ENCODE data around the gene JARID2. TPM values are rescaled to one million over a fixed set of nuclear protein-coding genes. Genes with fewer than 3 reads are reported as not detected.

The JARID2 gene
- total RNA-seq, 1 experiment from 2014 or later: 180 TPM

DNA sequence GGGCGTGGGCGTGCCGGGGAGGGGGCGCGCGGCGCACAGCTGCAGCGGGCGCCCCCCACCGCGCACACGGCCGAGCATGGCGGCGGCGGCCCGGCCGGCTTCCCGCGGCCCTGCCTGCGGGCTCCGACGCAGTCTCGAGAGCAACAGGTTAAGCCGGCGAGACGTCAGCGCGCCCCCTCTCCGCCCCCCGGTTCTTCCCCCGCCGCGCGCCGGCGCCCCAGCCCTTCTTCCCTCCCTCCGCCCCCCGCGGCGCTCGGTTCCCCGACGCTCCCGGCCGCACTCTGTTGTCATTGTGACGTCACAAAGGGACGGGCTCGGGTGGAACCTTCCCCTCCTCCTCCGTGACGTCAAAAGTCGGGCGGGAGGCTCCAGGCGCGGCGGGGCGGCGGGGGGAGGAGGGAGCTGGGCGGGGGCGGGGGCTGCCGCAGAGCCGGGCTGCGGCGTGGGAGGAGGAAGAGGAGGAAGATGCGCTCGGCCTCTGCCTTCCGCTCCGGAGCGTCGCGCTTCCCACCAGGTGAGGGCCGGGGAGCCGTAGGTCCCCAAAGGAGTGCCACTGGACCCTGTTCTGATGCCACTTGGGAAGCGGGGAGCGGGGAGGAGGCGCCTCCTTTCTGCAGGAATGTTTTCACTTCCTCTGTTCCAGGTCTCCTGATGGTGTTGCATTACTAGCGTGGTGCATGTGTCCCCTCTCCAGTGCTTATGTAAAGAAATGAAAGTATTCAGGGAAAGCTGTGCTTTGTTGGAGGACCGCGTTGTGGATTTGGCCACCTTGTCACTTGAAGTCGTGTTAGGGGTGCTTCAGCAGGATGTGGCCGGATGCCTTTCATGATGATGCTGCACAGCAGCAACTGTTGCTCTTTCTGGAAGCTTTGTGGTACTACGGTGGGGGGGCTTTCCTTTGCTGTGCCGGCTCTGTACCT lies 2.8 kb downstream of the JARID2 start (continued):
- no peak for TF ChIP-seq MLX (CRISPR knock-in tag; IDR thresholded peaks at IDR 0.05)
- TF ChIP-seq PRRX2 (CRISPR knock-in tag; IDR thresholded peaks at IDR 0.05): no peak
- TF ChIP-seq NR1H2 (CRISPR knock-in tag; IDR thresholded peaks at IDR 0.05): no peak
- no peak for TF ChIP-seq FOXJ3 (CRISPR knock-in tag; IDR thresholded peaks at IDR 0.05; ENCODE audit: borderline replicate concordance)
- peak; percentile 89; the same call in 1 of the 2 replicates for TF ChIP-seq CREM (CRISPR knock-in tag; IDR thresholded peaks at IDR 0.05)
- peak; percentile 37; the same call in 1 of the 2 replicates for TF ChIP-seq ZNF423 (CRISPR knock-in tag; IDR thresholded peaks at IDR 0.05)
- TF ChIP-seq ZBTB21 (CRISPR knock-in tag; IDR thresholded peaks at IDR 0.05; ENCODE audit: borderline replicate concordance): peak; percentile 99
- peak; percentile 69; the same call in 1 of the 2 replicates for TF ChIP-seq SP1 (CRISPR knock-in tag; conservative IDR thresholded peaks at IDR 0.05)
- TF ChIP-seq ETV6 (CRISPR knock-in tag; IDR thresholded peaks at IDR 0.05): 0 out of 2 replicates have a peak, but pooled peaks have one; percentile 46
- no peak for TF ChIP-seq ATF1 (CRISPR knock-in tag; IDR thresholded peaks at IDR 0.05)
- no peak for TF ChIP-seq RORB (CRISPR knock-in tag; IDR thresholded peaks at IDR 0.05)
- no peak for TF ChIP-seq ELF4 (CRISPR knock-in tag; IDR thresholded peaks at IDR 0.05; ENCODE audit: low read depth)
- TF ChIP-seq NR2C2 (CRISPR knock-in tag; IDR thresholded peaks at IDR 0.05): no peak
- TF ChIP-seq ZNF232 (CRISPR knock-in tag; IDR thresholded peaks at IDR 0.05): 0 out of 2 replicates have a peak, but pooled peaks have one; percentile 29
- TF ChIP-seq ESRRA (CRISPR knock-in tag; IDR thresholded peaks at IDR 0.05; ENCODE audit: borderline replicate concordance): no peak
- TF ChIP-seq, protein P1, sequence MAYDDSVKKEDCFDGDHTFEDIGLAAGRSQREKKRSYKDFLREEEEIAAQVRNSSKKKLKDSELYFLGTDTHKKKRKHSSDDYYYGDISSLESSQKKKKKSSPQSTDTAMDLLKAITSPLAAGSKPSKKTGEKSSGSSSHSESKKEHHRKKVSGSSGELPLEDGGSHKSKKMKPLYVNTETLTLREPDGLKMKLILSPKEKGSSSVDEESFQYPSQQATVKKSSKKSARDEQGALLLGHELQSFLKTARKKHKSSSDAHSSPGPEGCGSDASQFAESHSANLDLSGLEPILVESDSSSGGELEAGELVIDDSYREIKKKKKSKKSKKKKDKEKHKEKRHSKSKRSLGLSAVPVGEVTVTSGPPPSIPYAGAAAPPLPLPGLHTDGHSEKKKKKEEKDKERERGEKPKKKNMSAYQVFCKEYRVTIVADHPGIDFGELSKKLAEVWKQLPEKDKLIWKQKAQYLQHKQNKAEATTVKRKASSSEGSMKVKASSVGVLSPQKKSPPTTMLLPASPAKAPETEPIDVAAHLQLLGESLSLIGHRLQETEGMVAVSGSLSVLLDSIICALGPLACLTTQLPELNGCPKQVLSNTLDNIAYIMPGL (CRISPR knock-in tag; IDR thresholded peaks at IDR 0.05): peak; percentile 27; the same call in 1 of the 2 replicates
- TF ChIP-seq CBFB (CRISPR knock-in tag; IDR thresholded peaks at IDR 0.05; ENCODE audit: low read depth): no peak
- no peak for TF ChIP-seq OVOL2 (CRISPR knock-in tag; IDR thresholded peaks at IDR 0.05; ENCODE audit: borderline replicate concordance)

DNA sequence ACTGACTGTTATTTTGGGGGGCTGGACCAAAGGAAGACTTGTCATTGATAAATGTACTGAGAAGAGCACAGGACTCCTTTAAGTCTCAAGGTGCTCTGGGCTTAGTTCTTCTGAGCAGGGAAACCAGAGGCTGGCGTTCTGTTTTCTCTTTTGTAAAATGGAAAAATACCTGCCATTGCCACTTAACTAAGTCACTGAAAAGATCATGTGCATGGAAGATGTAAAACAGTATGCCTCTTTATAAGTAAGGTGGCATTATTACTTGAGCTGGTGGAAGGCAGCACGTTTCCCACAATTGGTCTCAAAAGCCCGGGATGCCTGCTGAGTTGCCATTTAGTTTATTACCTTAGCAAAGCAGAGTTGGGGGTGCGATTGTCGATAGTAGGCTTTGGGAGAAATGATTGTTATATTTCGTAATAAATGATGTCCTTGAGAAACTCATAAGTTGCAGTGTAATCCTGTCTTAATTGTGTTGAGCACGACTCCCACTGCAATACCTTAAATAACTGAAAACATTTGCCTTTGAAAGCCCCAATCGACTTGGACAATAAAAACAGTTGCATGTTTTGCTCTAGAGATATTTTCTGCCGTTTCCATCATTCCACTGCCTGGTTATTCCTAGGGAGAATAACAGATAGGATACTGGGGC lies 3.6 kb downstream of the JARID2 start:
- peak overlapping the region; percentile 86 for H3K4me3 Mint-ChIP-seq
- H3K9me3 Mint-ChIP-seq: no peaks in the 10 kb centered on the region
- no peak for DNase-seq (ENCODE audit: low spot score)
- POLR2A ChIA-PET: interaction anchor here (0.8 kb wide), 1 partner anchor 236 kb away, joined by 3 read pairs; no protein-coding TSS in a partner anchor
- TF ChIP-seq ZNF425 (CRISPR knock-in tag; conservative IDR thresholded peaks at IDR 0.05) (no peak), KAT7 (CRISPR knock-in tag; IDR thresholded peaks at IDR 0.05; ENCODE audit: borderline replicate concordance) (no peak), AR (CRISPR knock-in tag; IDR thresholded peaks at IDR 0.05) (no peak), JAZF1 (CRISPR knock-in tag; IDR thresholded peaks at IDR 0.05) (no peak), ZNF138 (CRISPR knock-in tag; conservative IDR thresholded peaks at IDR 0.05) (no peak), FOXP1 (CRISPR knock-in tag; IDR thresholded peaks at IDR 0.05; ENCODE audit: borderline replicate concordance) (no peak)
- TF ChIP-seq, protein P2, sequence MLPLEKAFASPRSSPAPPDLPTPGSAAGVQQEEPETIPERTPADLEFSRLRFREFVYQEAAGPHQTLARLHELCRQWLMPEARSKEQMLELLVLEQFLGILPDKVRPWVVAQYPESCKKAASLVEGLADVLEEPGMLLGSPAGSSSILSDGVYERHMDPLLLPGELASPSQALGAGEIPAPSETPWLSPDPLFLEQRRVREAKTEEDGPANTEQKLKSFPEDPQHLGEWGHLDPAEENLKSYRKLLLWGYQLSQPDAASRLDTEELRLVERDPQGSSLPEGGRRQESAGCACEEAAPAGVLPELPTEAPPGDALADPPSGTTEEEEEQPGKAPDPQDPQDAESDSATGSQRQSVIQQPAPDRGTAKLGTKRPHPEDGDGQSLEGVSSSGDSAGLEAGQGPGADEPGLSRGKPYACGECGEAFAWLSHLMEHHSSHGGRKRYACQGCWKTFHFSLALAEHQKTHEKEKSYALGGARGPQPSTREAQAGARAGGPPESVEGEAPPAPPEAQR (CRISPR knock-in tag; IDR thresholded peaks at IDR 0.05): no peak
- CTCF ChIA-PET: interaction anchor here (0.5 to 1.1 kb wide), 4 partner anchors 15 to 212 kb away, joined by 3 read pairs; no protein-coding TSS in a partner anchor
- H3K36me3 Mint-ChIP-seq: peaks cover 40% of the 10 kb centered on the region
- no peaks in the 10 kb centered on the region for H3K27me3 Mint-ChIP-seq (ENCODE audit: low read depth)
- no peak for ATAC-seq
- H3K4me1 Mint-ChIP-seq: peaks cover 57% of the 10 kb centered on the region
- peak overlapping the region; percentile 95 for H3K27ac Mint-ChIP-seq

Measured in WTC11 (cell line).